GM21576 (cell line): ENCODE results near the gene TCF20.

Experiments
- ATAC-seq: cut with Tn5 transposase; IDR thresholded peaks from one replicate; pipeline ENCODE4 v1.9.1; 2021; ENCODE audit warnings: mild to moderate bottlenecking, moderate library complexity; ENCODE audit not compliant: unreplicated experiment

TCF20 gene

GRCh38 chr22:42270510-42271190 lies at the start of gene TCF20:
TCF20 (minus strand) TSS chr22:42270653; CDS start chr22:42215305, 55,348 bp downstream.
- ATAC-seq: peak; percentile 55

- no peak for ATAC-seq
These were observed 48.9 kb upstream of the TCF20 start for GRCh38 chr22:42319386-42319785.

- ATAC-seq: no peak
These were observed 48.5 kb upstream of the TCF20 start for GRCh38 chr22:42318967-42319366.

- no peak for ATAC-seq
These were observed 47.5 kb upstream of the TCF20 start for GRCh38 chr22:42317691-42318547.

- ATAC-seq: no peak
These were observed 46.6 kb upstream of the TCF20 start for GRCh38 chr22:42317008-42317407.

- no peak for ATAC-seq
These were observed 44.9 kb upstream of the TCF20 start for GRCh38 chr22:42315392-42315756.

GRCh38 chr22:42314709-42315391 lies 44.4 kb upstream of the TCF20 start:
- ATAC-seq: no peak

- no peak for ATAC-seq
These were observed 43.5 kb upstream of the TCF20 start for GRCh38 chr22:42313804-42314581.

- ATAC-seq: no peak
These were observed 42.8 kb upstream of the TCF20 start for GRCh38 chr22:42313204-42313603.

GRCh38 chr22:42310291-42311015 lies 40.0 kb upstream of the TCF20 start:
- ATAC-seq: no peak

- ATAC-seq: no peak
These were observed 39.4 kb upstream of the TCF20 start for GRCh38 chr22:42309865-42310264.

- ATAC-seq: no peak
These were observed 38.5 kb upstream of the TCF20 start for GRCh38 chr22:42308892-42309468.

- ATAC-seq: no peak
These were observed 37.5 kb upstream of the TCF20 start for GRCh38 chr22:42307806-42308563.

- no peak for ATAC-seq
These were observed 35.6 kb upstream of the TCF20 start for GRCh38 chr22:42306010-42306409.

- no peak for ATAC-seq
These were observed 33.9 kb upstream of the TCF20 start for GRCh38 chr22:42304324-42304790.

GRCh38 chr22:42303396-42304323 lies 33.2 kb upstream of the TCF20 start:
- ATAC-seq: no peak

- no peak for ATAC-seq
These were observed 31.3 kb upstream of the TCF20 start for GRCh38 chr22:42301742-42302102.
